Body of pancreas (tissue), 4 donors: ENCODE measurements around the gene ZFAND3.
"Not testable (repeated sequence)": the region's sequence is repeated elsewhere in the genome, so short reads cannot be mapped to it uniquely, and the experiment has no call there.

Experiments used
- POLR2A ChIP-seq, 3 donors: fragments of 450-650 bp; IDR thresholded peaks; one replicate each; pipeline ENCODE4 v1.6.1; 2016; ENCODE audit warnings: antibody characterized with exemption in 3 of 3, mild to moderate bottlenecking in 2 of 3
- TF ChIP-seq, protein P1 (sequence below), 7 experiments: fragments of 450-650 bp in 4 of 7; fragments of 200-600 bp in 3 of 7; sonication (generic) in 3 of 7; IDR thresholded peaks; one replicate each; pipeline ENCODE4 v1.5.1; 2016 to 2019; ENCODE audit warnings: antibody characterized with exemption in 7 of 7

DNA sequence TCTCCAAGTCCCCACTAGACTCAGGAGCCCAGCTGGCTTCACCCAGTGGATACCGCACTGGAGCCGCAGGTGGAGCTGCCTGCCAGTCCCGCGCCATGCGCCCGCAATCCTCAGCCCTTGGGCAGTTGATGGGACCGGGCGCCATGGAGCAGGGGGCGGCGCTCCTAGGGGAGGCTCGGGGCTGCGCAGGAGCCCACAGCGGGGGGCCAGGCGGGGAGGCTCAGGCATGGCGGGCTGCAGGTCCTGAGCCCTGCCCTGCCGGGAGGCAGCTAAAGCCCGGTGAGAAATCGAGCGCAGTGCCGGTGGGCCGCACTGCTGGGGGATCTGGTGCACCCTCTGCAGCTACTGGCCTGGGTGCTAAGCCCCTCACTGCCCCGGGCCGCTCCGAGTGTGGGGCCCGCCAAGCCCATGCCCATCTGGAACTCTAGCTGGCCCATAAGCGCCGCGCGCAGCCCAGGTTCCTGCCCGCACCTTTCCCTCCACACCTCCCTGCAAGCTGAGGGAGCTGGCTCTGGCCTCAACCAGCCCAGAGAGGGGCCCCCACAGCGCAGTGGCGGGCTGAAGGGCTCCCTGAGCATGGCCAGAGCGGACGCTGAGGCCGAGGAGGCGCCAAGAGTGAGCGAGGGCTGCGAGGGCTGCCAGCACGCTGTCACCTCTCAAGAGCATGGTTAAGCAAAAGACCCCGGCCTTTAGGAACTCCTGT, 304.8 kb downstream of the ZFAND3 start:
- not testable (repeated sequence) for TF ChIP-seq POLR2A (IDR thresholded peaks at IDR 0.05)
- TF ChIP-seq, protein P1, sequence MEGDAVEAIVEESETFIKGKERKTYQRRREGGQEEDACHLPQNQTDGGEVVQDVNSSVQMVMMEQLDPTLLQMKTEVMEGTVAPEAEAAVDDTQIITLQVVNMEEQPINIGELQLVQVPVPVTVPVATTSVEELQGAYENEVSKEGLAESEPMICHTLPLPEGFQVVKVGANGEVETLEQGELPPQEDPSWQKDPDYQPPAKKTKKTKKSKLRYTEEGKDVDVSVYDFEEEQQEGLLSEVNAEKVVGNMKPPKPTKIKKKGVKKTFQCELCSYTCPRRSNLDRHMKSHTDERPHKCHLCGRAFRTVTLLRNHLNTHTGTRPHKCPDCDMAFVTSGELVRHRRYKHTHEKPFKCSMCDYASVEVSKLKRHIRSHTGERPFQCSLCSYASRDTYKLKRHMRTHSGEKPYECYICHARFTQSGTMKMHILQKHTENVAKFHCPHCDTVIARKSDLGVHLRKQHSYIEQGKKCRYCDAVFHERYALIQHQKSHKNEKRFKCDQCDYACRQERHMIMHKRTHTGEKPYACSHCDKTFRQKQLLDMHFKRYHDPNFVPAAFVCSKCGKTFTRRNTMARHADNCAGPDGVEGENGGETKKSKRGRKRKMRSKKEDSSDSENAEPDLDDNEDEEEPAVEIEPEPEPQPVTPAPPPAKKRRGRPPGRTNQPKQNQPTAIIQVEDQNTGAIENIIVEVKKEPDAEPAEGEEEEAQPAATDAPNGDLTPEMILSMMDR (IDR thresholded peaks at IDR 0.05): not testable (repeated sequence)
